ENCODE data around the gene MRGPRF. TPM values are rescaled to one million over a fixed set of nuclear protein-coding genes. Genes with fewer than 3 reads are reported as not detected.
"Not testable (repeated sequence)": the region's sequence is repeated elsewhere in the genome, so short reads cannot be mapped to it uniquely, and the experiment has no call there.

MRGPRF gene
- total RNA-seq, 4 donors from 2014 or later = 1.8 to 6.7 (median 4.7) TPM

- Histone ChIP-seq H3K9me3 (no peaks in the 10 kb centered on the region), H3K27me3 (no peaks in the 10 kb centered on the region), H3K27ac (no peak overlapping the region), H3K36me3 (no peaks in the 10 kb centered on the region), H3K4me3 (no peak overlapping the region), H3K4me1 (peaks cover 0 to 14% of the 10 kb centered on the region in 2 donors)
- intact Hi-C loops (cut with DNase I; ENCODE audit: low total_unique reads) = no loop called here
- ATAC-seq (no peak), DNase-seq (no peak)
- TF ChIP-seq POLR2A (IDR thresholded peaks at IDR 0.05) (no peak), CTCF (IDR thresholded peaks at IDR 0.05 in 4 of 5, conservative IDR thresholded peaks at IDR 0.05 in 1 of 5) (no peak)
- in situ Hi-C loops (cut with MboI; ENCODE audit: low sequenced_read_pairs in 4 of 4) = no loop called here
These were observed 37.0 kb downstream of the MRGPRF start for GRCh38 chr11:68976095-68976494.

- TF ChIP-seq CTCF (IDR thresholded peaks at IDR 0.05 in 4 of 5, conservative IDR thresholded peaks at IDR 0.05 in 1 of 5) (no peak), POLR2A (IDR thresholded peaks at IDR 0.05) (no peak)
- intact Hi-C loops (cut with DNase I; ENCODE audit: low total_unique reads) = no loop called here
- Histone ChIP-seq H3K9me3 (no peaks in the 10 kb centered on the region), H3K4me3 (no peak overlapping the region), H3K36me3 (no peaks in the 10 kb centered on the region), H3K27me3 (no peaks in the 10 kb centered on the region), H3K27ac (no peak overlapping the region), H3K4me1 (peaks cover 0 to 14% of the 10 kb centered on the region in 2 donors)
- in situ Hi-C loops (cut with MboI; ENCODE audit: low sequenced_read_pairs in 4 of 4) = no loop called here
- no peak for DNase-seq
- no peak for ATAC-seq
These were observed 38.4 kb downstream of the MRGPRF start for GRCh38 chr11:68974421-68975194.

- H3K27me3 ChIP-seq; H3K36me3 ChIP-seq; H3K4me1 ChIP-seq; ATAC-seq; H3K4me3 ChIP-seq; in situ Hi-C loops (cut with MboI; ENCODE audit: low sequenced_read_pairs in 4 of 4); H3K9me3 ChIP-seq; H3K27ac ChIP-seq; intact Hi-C loops (cut with DNase I; ENCODE audit: low total_unique reads); DNase-seq: not testable (repeated sequence)
These were observed 39.3 kb downstream of the MRGPRF start for GRCh38 chr11:68973706-68974105.

GRCh38 chr11:68973219-68973618, 39.8 kb downstream of the MRGPRF start:
- intact Hi-C loops (cut with DNase I; ENCODE audit: low total_unique reads) = no loop called here
- H3K27me3 ChIP-seq = no peaks in the 10 kb centered on the region
- H3K4me1 ChIP-seq = peaks cover 0 to 5% of the 10 kb centered on the region in 2 donors
- no peaks in the 10 kb centered on the region for H3K9me3 ChIP-seq
- TF ChIP-seq POLR2A (IDR thresholded peaks at IDR 0.05) (no peak), CTCF (IDR thresholded peaks at IDR 0.05 in 4 of 5, conservative IDR thresholded peaks at IDR 0.05 in 1 of 5) (no peak)
- H3K36me3 ChIP-seq = no peaks in the 10 kb centered on the region
- in situ Hi-C loops (cut with MboI; ENCODE audit: low sequenced_read_pairs in 4 of 4) = no loop called here
- no peak for DNase-seq
- ATAC-seq = no peak
- no peak overlapping the region for H3K27ac ChIP-seq
- no peak overlapping the region for H3K4me3 ChIP-seq

- ATAC-seq = no peak
These were observed 42.0 kb downstream of the MRGPRF start for GRCh38 chr11:68970921-68971636.

More at GRCh38 chr11:68970921-68971636, 42.0 kb downstream of the MRGPRF start:
- H3K27ac ChIP-seq = no peak overlapping the region
- intact Hi-C loops (cut with DNase I; ENCODE audit: low total_unique reads) (no loop called here), in situ Hi-C loops (cut with MboI; ENCODE audit: low sequenced_read_pairs in 4 of 4) (no loop called here)
- H3K4me1 ChIP-seq = no peaks in the 10 kb centered on the region
- H3K9me3 ChIP-seq = no peaks in the 10 kb centered on the region
- TF ChIP-seq CTCF (IDR thresholded peaks at IDR 0.05 in 4 of 5, conservative IDR thresholded peaks at IDR 0.05 in 1 of 5) = no peak
- TF ChIP-seq POLR2A (IDR thresholded peaks at IDR 0.05) = no peak
- H3K27me3 ChIP-seq = peaks cover 0 to 9% (median 0%) of the 10 kb centered on the region in 3 donors
- no peaks in the 10 kb centered on the region for H3K36me3 ChIP-seq
- DNase-seq = no peak
- no peak overlapping the region for H3K4me3 ChIP-seq

All from gastrocnemius medialis (tissue), 4 donors.